Measurements from ENCODE around the gene ZCWPW1.

Gene ZCWPW1

GRCh38 chr7:100427762-100428198 is 723 bp downstream of the ZCWPW1 start:
- H3K4me3 ChIP-seq (ENCODE audit: low read depth, low read length), result peak overlapping the region; percentile 81
- no peak for TF ChIP-seq CTCF (IDR thresholded peaks at IDR 0.05; ENCODE audit: low read depth, low read length)

- no peak for TF ChIP-seq CTCF (IDR thresholded peaks at IDR 0.05; ENCODE audit: low read depth, low read length)
- H3K4me3 ChIP-seq (ENCODE audit: low read depth, low read length), result no peak overlapping the region
Observed at GRCh38 chr7:100426516-100426915, 2.0 kb downstream of the ZCWPW1 start.

GRCh38 chr7:100425347-100425746 is 3.2 kb downstream of the ZCWPW1 start:
- H3K4me3 ChIP-seq (ENCODE audit: low read depth, low read length), result no peak overlapping the region
- no peak for TF ChIP-seq CTCF (IDR thresholded peaks at IDR 0.05; ENCODE audit: low read depth, low read length)

GRCh38 chr7:100423315-100423714 is 5.2 kb downstream of the ZCWPW1 start:
- TF ChIP-seq CTCF (IDR thresholded peaks at IDR 0.05; ENCODE audit: low read depth, low read length), result no peak

DNA sequence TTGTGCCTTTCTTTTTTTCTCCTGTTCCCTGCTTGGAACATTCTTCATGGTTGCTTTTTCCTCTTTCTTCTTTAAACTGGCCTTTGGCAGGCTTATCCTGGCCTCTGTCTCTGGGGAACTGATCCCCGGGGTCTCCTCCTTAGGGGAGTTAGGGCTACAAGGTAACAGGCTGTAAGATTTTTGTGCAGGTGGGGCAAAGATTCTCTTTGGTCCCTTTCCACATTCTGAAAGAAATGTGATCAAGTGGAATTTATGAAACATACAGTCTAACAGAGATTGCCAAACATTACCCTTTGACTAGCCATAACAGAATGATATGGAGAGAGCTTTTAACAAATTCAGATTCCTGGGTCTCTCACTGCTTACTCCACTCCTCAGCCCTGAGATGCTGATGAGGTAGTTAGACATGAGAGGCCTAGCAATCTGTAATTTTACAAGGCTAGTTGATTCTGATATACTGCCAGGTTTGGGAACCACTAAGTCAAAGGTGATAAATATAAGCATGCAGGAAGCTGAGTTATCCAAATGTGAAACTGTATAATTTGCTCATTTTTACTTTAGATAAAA is 8.8 kb downstream of the ZCWPW1 start:
- no peak for TF ChIP-seq CTCF (IDR thresholded peaks at IDR 0.05; ENCODE audit: low read depth, low read length)

More at GRCh38 chr7:100423315-100423714, 5.2 kb downstream of the ZCWPW1 start:
- no peak overlapping the region for H3K4me3 ChIP-seq (ENCODE audit: low read depth, low read length)

GRCh38 chr7:100418930-100419659 is 9.4 kb downstream of the ZCWPW1 start:
- no peak for TF ChIP-seq CTCF (IDR thresholded peaks at IDR 0.05; ENCODE audit: low read depth, low read length)
- no peak overlapping the region for H3K4me3 ChIP-seq (ENCODE audit: low read depth, low read length)

More for the DNA sequence above, 8.8 kb downstream of the ZCWPW1 start:
- no peak overlapping the region for H3K4me3 ChIP-seq (ENCODE audit: low read depth, low read length)

- H3K4me3 ChIP-seq (ENCODE audit: low read depth, low read length), result no peak overlapping the region
- TF ChIP-seq CTCF (IDR thresholded peaks at IDR 0.05; ENCODE audit: low read depth, low read length), result no peak
Observed at GRCh38 chr7:100415448-100415847, 13.1 kb downstream of the ZCWPW1 start.
